ENCODE data around the gene FTO. TPM values are rescaled to one million over a fixed set of nuclear protein-coding genes. Genes with fewer than 3 reads are reported as not detected.
"Not testable (repeated sequence)": the region's sequence is repeated elsewhere in the genome, so short reads cannot be mapped to it uniquely, and the experiment has no call there.

Gene FTO
- total RNA-seq, 1 donor, result 45.2 TPM

GRCh38 chr16:53690771-53691170 lies 13.2 kb upstream of the FTO start:
- no peak overlapping the region for H3K4me3 ChIP-seq (ENCODE audit: low read length)
- no peaks in the 10 kb centered on the region for H3K27me3 ChIP-seq (ENCODE audit: insufficient read depth, low read length)
- H3K4me1 ChIP-seq (ENCODE audit: insufficient read depth, low read length), result no peaks in the 10 kb centered on the region
- no peaks in the 10 kb centered on the region for H3K9me3 ChIP-seq (ENCODE audit: low read depth, low read length)

- no peaks in the 10 kb centered on the region for H3K4me1 ChIP-seq (ENCODE audit: insufficient read depth, low read length)
- H3K9me3 ChIP-seq (ENCODE audit: low read depth, low read length), result no peaks in the 10 kb centered on the region
- H3K27me3 ChIP-seq (ENCODE audit: insufficient read depth, low read length), result no peaks in the 10 kb centered on the region
Observed at GRCh38 chr16:53692146-53692545, 11.8 kb upstream of the FTO start.

GRCh38 chr16:53693320-53693719 lies 10.6 kb upstream of the FTO start:
- Histone ChIP-seq H3K27me3 (ENCODE audit: insufficient read depth, low read length) (no peaks in the 10 kb centered on the region), H3K4me3 (ENCODE audit: low read length) (no peak overlapping the region), H3K4me1 (ENCODE audit: insufficient read depth, low read length) (no peaks in the 10 kb centered on the region), H3K9me3 (ENCODE audit: low read depth, low read length) (no peaks in the 10 kb centered on the region)

More at GRCh38 chr16:53692146-53692545, 11.8 kb upstream of the FTO start:
- H3K4me3 ChIP-seq (ENCODE audit: low read length), result no peak overlapping the region

- no peaks in the 10 kb centered on the region for H3K27me3 ChIP-seq (ENCODE audit: insufficient read depth, low read length)
- H3K9me3 ChIP-seq (ENCODE audit: low read depth, low read length), result no peaks in the 10 kb centered on the region
- no peak overlapping the region for H3K4me3 ChIP-seq (ENCODE audit: low read length)
- H3K4me1 ChIP-seq (ENCODE audit: insufficient read depth, low read length), result no peaks in the 10 kb centered on the region
Observed at GRCh38 chr16:53695070-53695469, 8.9 kb upstream of the FTO start.

GRCh38 chr16:53698271-53698670 lies 5.7 kb upstream of the FTO start:
- not testable (repeated sequence) for H3K9me3 ChIP-seq (ENCODE audit: low read depth, low read length); H3K27me3 ChIP-seq (ENCODE audit: insufficient read depth, low read length); H3K4me1 ChIP-seq (ENCODE audit: insufficient read depth, low read length); H3K4me3 ChIP-seq (ENCODE audit: low read length)

GRCh38 chr16:53704445-53704813 lies 473 bp downstream of the FTO start:
- Histone ChIP-seq H3K4me3 (ENCODE audit: low read length) (peak overlapping the region; percentile 62), H3K9me3 (ENCODE audit: low read depth, low read length) (no peaks in the 10 kb centered on the region)

GRCh38 chr16:53707671-53708070 lies 3.7 kb downstream of the FTO start:
- no peak overlapping the region for H3K4me3 ChIP-seq (ENCODE audit: low read length)

More at GRCh38 chr16:53704445-53704813, 473 bp downstream of the FTO start:
- peaks cover 18% of the 10 kb centered on the region for H3K4me1 ChIP-seq (ENCODE audit: insufficient read depth, low read length)
- H3K27me3 ChIP-seq (ENCODE audit: insufficient read depth, low read length), result no peaks in the 10 kb centered on the region

GRCh38 chr16:53708490-53708889 lies 4.5 kb downstream of the FTO start:
- Histone ChIP-seq H3K27me3 (ENCODE audit: insufficient read depth, low read length) (no peaks in the 10 kb centered on the region), H3K4me3 (ENCODE audit: low read length) (no peak overlapping the region), H3K9me3 (ENCODE audit: low read depth, low read length) (no peaks in the 10 kb centered on the region), H3K4me1 (ENCODE audit: insufficient read depth, low read length) (peaks cover 14% of the 10 kb centered on the region)

More at GRCh38 chr16:53707671-53708070, 3.7 kb downstream of the FTO start:
- H3K4me1 ChIP-seq (ENCODE audit: insufficient read depth, low read length), result peaks cover 18% of the 10 kb centered on the region
- H3K9me3 ChIP-seq (ENCODE audit: low read depth, low read length), result no peaks in the 10 kb centered on the region
- no peaks in the 10 kb centered on the region for H3K27me3 ChIP-seq (ENCODE audit: insufficient read depth, low read length)

- Histone ChIP-seq H3K4me1 (ENCODE audit: insufficient read depth, low read length) (no peaks in the 10 kb centered on the region), H3K4me3 (ENCODE audit: low read length) (no peak overlapping the region), H3K9me3 (ENCODE audit: low read depth, low read length) (no peaks in the 10 kb centered on the region), H3K27me3 (ENCODE audit: insufficient read depth, low read length) (no peaks in the 10 kb centered on the region)
Observed at GRCh38 chr16:53711390-53711789, 7.4 kb downstream of the FTO start.

GRCh38 chr16:53712065-53712464 lies 8.1 kb downstream of the FTO start:
- H3K27me3 ChIP-seq (ENCODE audit: insufficient read depth, low read length), result no peaks in the 10 kb centered on the region
- H3K4me1 ChIP-seq (ENCODE audit: insufficient read depth, low read length), result no peaks in the 10 kb centered on the region
- H3K4me3 ChIP-seq (ENCODE audit: low read length), result no peak overlapping the region
- H3K9me3 ChIP-seq (ENCODE audit: low read depth, low read length), result no peaks in the 10 kb centered on the region

- no peak overlapping the region for H3K4me3 ChIP-seq (ENCODE audit: low read length)
- no peaks in the 10 kb centered on the region for H3K27me3 ChIP-seq (ENCODE audit: insufficient read depth, low read length)
- no peaks in the 10 kb centered on the region for H3K4me1 ChIP-seq (ENCODE audit: insufficient read depth, low read length)
- H3K9me3 ChIP-seq (ENCODE audit: low read depth, low read length), result no peaks in the 10 kb centered on the region
Observed at GRCh38 chr16:53713403-53714204, 9.6 kb downstream of the FTO start.

GRCh38 chr16:53714205-53715022 lies 10.5 kb downstream of the FTO start:
- no peaks in the 10 kb centered on the region for H3K27me3 ChIP-seq (ENCODE audit: insufficient read depth, low read length)
- H3K9me3 ChIP-seq (ENCODE audit: low read depth, low read length), result no peaks in the 10 kb centered on the region
- H3K4me1 ChIP-seq (ENCODE audit: insufficient read depth, low read length), result no peaks in the 10 kb centered on the region
- H3K4me3 ChIP-seq (ENCODE audit: low read length), result no peak overlapping the region

GRCh38 chr16:53715023-53715384 lies 11.0 kb downstream of the FTO start:
- Histone ChIP-seq H3K27me3 (ENCODE audit: insufficient read depth, low read length) (no peaks in the 10 kb centered on the region), H3K4me1 (ENCODE audit: insufficient read depth, low read length) (no peaks in the 10 kb centered on the region), H3K4me3 (ENCODE audit: low read length) (no peak overlapping the region), H3K9me3 (ENCODE audit: low read depth, low read length) (no peaks in the 10 kb centered on the region)

GRCh38 chr16:53717577-53717976 lies 13.6 kb downstream of the FTO start:
- H3K9me3 ChIP-seq (ENCODE audit: low read depth, low read length), result no peaks in the 10 kb centered on the region
- H3K27me3 ChIP-seq (ENCODE audit: insufficient read depth, low read length), result no peaks in the 10 kb centered on the region
- H3K4me3 ChIP-seq (ENCODE audit: low read length), result no peak overlapping the region
- H3K4me1 ChIP-seq (ENCODE audit: insufficient read depth, low read length), result no peaks in the 10 kb centered on the region

GRCh38 chr16:53721017-53721416 lies 17.1 kb downstream of the FTO start:
- Histone ChIP-seq H3K4me1 (ENCODE audit: insufficient read depth, low read length) (no peaks in the 10 kb centered on the region), H3K4me3 (ENCODE audit: low read length) (no peak overlapping the region), H3K27me3 (ENCODE audit: insufficient read depth, low read length) (no peaks in the 10 kb centered on the region), H3K9me3 (ENCODE audit: low read depth, low read length) (no peaks in the 10 kb centered on the region)
